ENCODE results near the gene APBA2.

GRCh38 chr15:28915041-28915810, 29.5 kb downstream of the APBA2 start:
- TF ChIP-seq CTCF (IDR thresholded peaks at IDR 0.05): no peak
- no peak for TF ChIP-seq POLR2A (IDR thresholded peaks at IDR 0.05)
- TF ChIP-seq POLR2AphosphoS5 (IDR thresholded peaks at IDR 0.05): no peak
- no peak for TF ChIP-seq EP300 (IDR thresholded peaks at IDR 0.05)

All from stomach (tissue), 4 donors.